ENCODE data around the gene ZNF414.

DNA sequence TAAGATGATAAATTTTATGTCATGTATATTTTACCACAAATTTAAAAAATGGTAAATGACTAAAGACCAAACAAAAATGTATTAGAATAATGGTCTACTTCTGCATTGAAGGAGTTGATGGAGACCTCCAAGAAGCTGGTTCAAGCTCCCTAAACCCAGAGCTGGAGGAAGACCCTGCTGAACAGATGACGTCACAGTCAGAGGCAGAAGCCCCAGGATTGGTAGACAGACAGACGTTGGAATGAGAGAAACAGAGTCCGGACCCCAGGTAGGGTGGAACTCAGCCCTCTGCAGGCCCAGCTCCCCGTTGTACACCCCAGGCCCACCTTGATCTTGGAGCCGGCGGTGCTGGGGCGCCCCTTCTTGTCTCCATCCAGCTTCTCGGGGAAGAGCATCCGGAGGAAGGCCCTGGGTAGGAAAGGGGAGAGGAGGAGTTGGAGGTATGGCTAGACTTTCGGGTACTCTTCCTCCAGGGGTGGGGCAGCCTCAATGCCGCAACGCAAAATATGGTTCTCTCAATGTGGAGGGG lies 25.7 kb upstream of the ZNF414 start:
- no peak for TF ChIP-seq CTCF (IDR thresholded peaks at IDR 0.05)
- TF ChIP-seq POLR2AphosphoS5 (IDR thresholded peaks at IDR 0.05; ENCODE audit: insufficient read depth in 1 of 2, low read depth in 1 of 2): no peak
- TF ChIP-seq POLR2A (IDR thresholded peaks at IDR 0.05): no peak
